Motor neuron (in vitro differentiated cells): ENCODE results near the gene CTSW. TPM values are rescaled to one million over a fixed set of nuclear protein-coding genes. Genes with fewer than 3 reads are reported as not detected.
A peak's percentile ranks its signal among the peaks of the same experiment; 100 is the strongest.

Experiments
- ATAC-seq, 8 experiments: fragments of 200-7000 bp; cut with Tn5 transposase; replicated peaks in 6 of 8; 2 replicates each; pipeline ENCODE4 v1.8.0; 2021; ENCODE audit warnings: mild to moderate bottlenecking in 8 of 8, moderate library complexity in 8 of 8
- H3K27ac ChIP-seq, 2 donors: fragments of 250-450 bp; sonication (Bioruptor Pico); 2 replicates each; pipeline ENCODE4 v1.9.0; 2021; ENCODE audit warnings: antibody characterized with exemption in 2 of 2, mild to moderate bottlenecking in 2 of 2, moderate library complexity in 1 of 2
- H3K4me1 ChIP-seq, 2 donors: fragments of 250-450 bp; sonication (Bioruptor Pico); replicated peaks in 1 of 2; 2 replicates each; pipeline ENCODE4 v1.6.1; 2021; ENCODE audit warnings: antibody characterized with exemption in 2 of 2, mild to moderate bottlenecking in 2 of 2, moderate library complexity in 1 of 2
- H3K4me3 ChIP-seq, 5 donors: fragments of 250-450 bp; sonication (Bioruptor Pico); 2 replicates each; pipeline ENCODE4 v1.9.0; 2021; ENCODE audit warnings: antibody characterized with exemption in 5 of 5, mild to moderate bottlenecking in 5 of 5, moderate library complexity in 4 of 5
- WGBS, 10 experiments: fragments of 450-650 bp; shearing (Covaris generic); methylation state at CpG; one replicate each; pipeline ENCODE4 v1.0.0; 2022; 5-methylcytosine and 5-hydroxymethylcytosine counted together
- in situ Hi-C, 9 experiments: fragments of 400-800 bp; cut with MboI; loops; one replicate each; pipeline ENCODE4 v1.15.0; 2021; ENCODE audit warnings: low sequenced_read_pairs in 9 of 9, low pct_unique_long_range_greater_than_20kb in 2 of 9; ENCODE audit not compliant: unreplicated experiment in 9 of 9
- total RNA-seq, 8 experiments: library from RNA; unstranded; fragments of 300-600 nt; gene quantifications; 2 replicates each; pipeline versions ENCODE4 v1.2.3 to v1.2.4, GENCODE V29; 2022

The CTSW gene
- total RNA-seq, 8 experiments from 2014 or later: 0.21 to 1.7 (median 0.56) TPM; not detected in 2

GRCh38 chr11:65858681-65859087 lies 21.0 kb upstream of the CTSW start:
- 0 to 13% (median 0%) methylated on average over 2 to 10 of the region's 10 CpGs for WGBS, 10 experiments
- Histone ChIP-seq H3K4me3 (peak overlapping the region; percentile 76 to 94 (median 88)), H3K27ac (peak overlapping the region; percentile 98), H3K4me1 (peaks cover 6 to 12% of the 10 kb centered on the region in 2 donors)
- in situ Hi-C loops: no loop called here
- no peak for ATAC-seq

- whole genome bisulfite sequencing, 10 experiments: 0% methylated on average over 1 to 13 of the region's 46 CpGs; no CpG with 5 or more reads in 3 of the 10 experiments
- Histone ChIP-seq H3K4me1 (peaks cover 6 to 12% of the 10 kb centered on the region in 2 donors), H3K4me3 (peak overlapping the region; percentile 76 to 94 (median 88)), H3K27ac (peak overlapping the region; percentile 98)
- ATAC-seq: peak; percentile 34 to 75 (median 71)
- in situ Hi-C loops: no loop called here
Measured at GRCh38 chr11:65859095-65859811, 20.4 kb upstream of the CTSW start.

GRCh38 chr11:65859812-65860277 lies 19.8 kb upstream of the CTSW start:
- in situ Hi-C loops: no loop called here
- ATAC-seq: peak in 6 of 8 experiments; percentile 0 to 1 (median 0)
- peak overlapping the region; percentile 98 for H3K27ac ChIP-seq
- peaks cover 6 to 12% of the 10 kb centered on the region in 2 donors for H3K4me1 ChIP-seq
- peak overlapping the region; percentile 76 to 94 (median 88) for H3K4me3 ChIP-seq
- WGBS, 10 experiments: 0 to 2% (median 0%) methylated on average over 1 to 13 of the region's 16 CpGs; no CpG with 5 or more reads in 4 of the 10 experiments

- peak; percentile 18 to 46 (median 30) for ATAC-seq
- WGBS, 10 experiments: 0 to 5% (median 0%) methylated on average over 5 to 30 of the region's 78 CpGs; no CpG with 5 or more reads in 2 of the 10 experiments
- H3K27ac ChIP-seq: peak within 1 kb of the TSS; percentile 98
- in situ Hi-C loops: no loop called here
- peaks cover 6 to 12% of the 10 kb centered on the region in 2 donors for H3K4me1 ChIP-seq
- H3K4me3 ChIP-seq: peak within 1 kb of the TSS; percentile 76 to 94 (median 88)
Measured at GRCh38 chr11:65860278-65861164, 19.1 kb upstream of the CTSW start, which contains the start of gene MUS81. MUS81 (plus strand) TSS chr11:65860433; CDS start chr11:65860754, 321 bp downstream.

GRCh38 chr11:65861165-65861505 lies 18.5 kb upstream of the CTSW start:
- in situ Hi-C loops: no loop called here
- peaks cover 6 to 10% of the 10 kb centered on the region in 2 donors for H3K4me1 ChIP-seq
- peak overlapping the region; percentile 76 to 94 (median 88) for H3K4me3 ChIP-seq
- peak overlapping the region; percentile 98 for H3K27ac ChIP-seq
- no peak for ATAC-seq
- 0 to 4% (median 0%) methylated on average over 2 to 8 of the region's 14 CpGs; no CpG with 5 or more reads in 5 of the 10 experiments for WGBS, 10 experiments

- in situ Hi-C loops: no loop called here
- 17 to 95% (median 79%) methylated on average over 1 to 12 of the region's 13 CpGs; no CpG with 5 or more reads in 4 of the 10 experiments for whole genome bisulfite sequencing, 10 experiments
- no peak for ATAC-seq
- no peak overlapping the region for H3K27ac ChIP-seq
- H3K4me3 ChIP-seq: peak overlapping the region; percentile 76 to 94 (median 88)
- H3K4me1 ChIP-seq: peaks cover 6% of the 10 kb centered on the region in 2 donors
Measured at GRCh38 chr11:65861533-65862183, 18.0 kb upstream of the CTSW start.

GRCh38 chr11:65862191-65862735 lies 17.4 kb upstream of the CTSW start:
- WGBS, 10 experiments: 100% methylated on average over 1 to 3 of the region's 5 CpGs; no CpG with 5 or more reads in 8 of the 10 experiments
- no peak overlapping the region for H3K27ac ChIP-seq
- in situ Hi-C loops: no loop called here
- no peak for ATAC-seq
- H3K4me3 ChIP-seq: no peak overlapping the region
- H3K4me1 ChIP-seq: peaks cover 6 to 8% of the 10 kb centered on the region in 2 donors

GRCh38 chr11:65862941-65863888 lies 16.4 kb upstream of the CTSW start:
- no peak overlapping the region for H3K4me3 ChIP-seq
- peaks cover 6 to 8% of the 10 kb centered on the region in 2 donors for H3K4me1 ChIP-seq
- 96 to 100% (median 100%) methylated on average over 1 to 4 of the region's 24 CpGs; no CpG with 5 or more reads in 6 of the 10 experiments for WGBS, 10 experiments
- ATAC-seq: no peak
- no peak overlapping the region for H3K27ac ChIP-seq
- in situ Hi-C loops: no loop called here

GRCh38 chr11:65863889-65864705 lies 15.5 kb upstream of the CTSW start:
- H3K4me1 ChIP-seq: peaks cover 6 to 8% of the 10 kb centered on the region in 2 donors
- no peak overlapping the region for H3K4me3 ChIP-seq
- in situ Hi-C loops: no loop called here
- no peak for ATAC-seq
- WGBS, 10 experiments: 80 to 100% (median 87%) methylated on average over 1 to 8 of the region's 12 CpGs; no CpG with 5 or more reads in 7 of the 10 experiments
- no peak overlapping the region for H3K27ac ChIP-seq

GRCh38 chr11:65864706-65865471 lies 14.7 kb upstream of the CTSW start:
- peaks cover 6 to 8% of the 10 kb centered on the region in 2 donors for H3K4me1 ChIP-seq
- 73 to 100% (median 93%) methylated on average over 2 to 9 of the region's 18 CpGs; no CpG with 5 or more reads in 2 of the 10 experiments for WGBS, 10 experiments
- ATAC-seq: no peak
- H3K27ac ChIP-seq: no peak overlapping the region
- in situ Hi-C loops: no loop called here
- no peak overlapping the region for H3K4me3 ChIP-seq
